ENCODE measurements around the gene PARS2.

The PARS2 gene

DNA sequence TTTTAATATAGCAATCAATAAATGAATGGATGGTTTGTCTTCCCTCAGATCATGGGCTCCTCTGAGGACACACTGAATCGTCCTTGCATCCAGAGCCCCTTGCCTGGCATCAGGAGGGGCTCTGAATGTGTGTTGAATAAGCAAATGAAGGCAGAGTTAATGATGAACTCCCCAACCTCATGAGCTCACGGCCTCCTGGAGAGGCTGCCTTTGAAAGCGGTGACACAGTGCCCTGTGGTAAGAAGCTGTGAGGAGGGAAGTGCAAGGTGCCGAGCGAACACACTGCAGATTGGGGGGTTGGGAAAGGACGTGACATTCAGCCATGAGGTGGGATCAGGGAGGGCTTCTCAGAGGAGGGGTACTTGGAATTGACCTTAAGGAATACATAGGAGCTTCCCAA is 3.2 kb upstream of the PARS2 start:
- DNase-seq, result no peak

DNA sequence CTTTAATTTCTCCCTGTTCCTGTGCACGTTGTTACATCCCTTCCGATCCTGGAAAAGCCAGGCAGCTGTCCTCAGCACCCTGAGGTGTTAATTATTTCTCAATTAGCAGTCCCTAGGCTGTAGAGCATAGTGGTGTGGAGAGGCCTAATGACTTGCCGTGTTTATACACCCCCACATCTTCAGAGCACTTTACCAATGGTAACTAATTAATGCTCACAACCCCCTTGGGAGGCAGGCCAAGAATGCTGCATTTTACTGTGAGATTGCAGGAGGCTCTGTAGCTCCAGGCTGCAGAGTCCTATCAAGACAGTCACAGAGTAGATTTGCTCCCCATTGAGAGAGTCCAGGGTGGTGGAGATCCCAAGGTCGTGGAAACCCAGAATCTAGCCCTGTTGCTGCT is 2.4 kb upstream of the PARS2 start:
- DNase-seq, result no peak

DNA sequence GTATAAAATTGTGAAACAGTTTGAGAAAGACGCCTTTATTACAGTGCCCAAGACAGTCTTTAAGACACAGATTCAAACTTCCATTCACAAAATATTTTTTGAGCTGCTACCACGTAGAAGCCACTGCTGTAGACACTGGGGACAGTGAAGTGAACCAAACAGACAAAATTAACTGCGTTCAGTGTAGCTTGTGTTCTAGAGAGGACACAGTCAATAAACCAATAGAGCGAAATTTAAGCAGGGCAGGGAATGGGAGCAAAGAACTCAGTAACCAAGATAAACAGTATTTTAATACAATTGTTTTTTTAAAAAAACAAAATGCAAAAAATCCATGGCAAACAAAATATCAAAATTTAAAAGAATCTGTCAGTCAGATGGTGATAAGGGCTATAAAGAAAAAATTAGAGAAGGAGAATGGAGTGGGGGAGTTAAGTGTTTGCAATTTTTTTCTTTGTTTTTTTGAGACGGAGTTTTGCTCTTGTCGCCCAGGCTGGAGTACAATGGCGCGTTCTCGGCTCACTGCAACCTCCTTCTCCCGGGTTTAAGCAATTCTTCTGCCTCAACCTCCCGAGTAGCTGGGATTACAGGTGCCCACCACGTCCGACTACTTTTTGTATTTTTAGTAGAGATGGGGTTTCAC is 719 bp upstream of the PARS2 start:
- DNase-seq, result no peak

DNA sequence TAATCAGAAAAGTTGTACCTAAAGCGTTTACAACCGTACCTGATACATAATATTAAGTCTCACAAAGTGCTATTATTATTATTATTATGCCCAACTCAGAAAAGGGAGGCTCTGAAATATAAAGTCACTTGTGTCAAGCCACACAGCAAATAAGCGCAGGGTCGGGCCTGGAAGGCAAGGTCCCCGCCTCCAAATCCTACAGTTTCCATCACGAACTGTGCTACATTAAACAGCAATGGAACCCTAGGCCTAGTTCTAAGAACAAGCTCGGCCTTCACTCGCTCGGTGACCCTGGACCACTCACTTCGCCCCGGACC is 549 bp downstream of the PARS2 start:
- DNase-seq, result no peak

DNA sequence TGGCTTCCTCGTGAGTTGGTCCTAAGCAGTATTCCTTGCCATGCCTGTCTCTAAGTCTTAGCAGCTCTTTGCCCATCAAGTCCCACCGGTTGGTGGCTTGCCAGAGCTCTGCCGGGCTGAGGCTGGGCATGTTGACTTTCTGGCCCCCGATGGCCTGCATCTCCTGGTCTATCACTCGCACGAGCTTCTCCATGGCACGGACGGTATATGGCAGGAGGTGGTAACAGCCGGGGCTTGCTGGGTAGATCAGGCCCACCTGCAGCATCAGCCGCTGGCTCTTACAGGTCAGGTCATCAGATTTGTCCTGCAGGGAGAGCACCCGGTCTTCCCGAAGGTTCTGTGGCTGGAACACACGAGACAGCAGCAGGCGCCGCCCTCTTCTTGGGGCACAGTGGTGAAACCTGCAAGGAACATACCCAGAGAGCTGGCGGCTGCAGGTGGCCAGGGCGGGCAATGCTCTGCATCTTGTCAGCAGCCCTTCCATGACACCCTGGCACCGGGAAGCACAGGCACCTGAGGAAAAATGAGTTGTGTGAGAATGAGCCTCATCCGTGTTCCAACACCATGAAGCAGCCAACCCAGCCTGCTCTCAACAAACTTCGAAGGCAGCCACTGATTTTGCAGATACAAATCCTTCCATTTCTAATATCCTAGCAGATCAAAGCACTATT is 5.5 kb downstream of the PARS2 start:
- DNase-seq, result no peak

DNA sequence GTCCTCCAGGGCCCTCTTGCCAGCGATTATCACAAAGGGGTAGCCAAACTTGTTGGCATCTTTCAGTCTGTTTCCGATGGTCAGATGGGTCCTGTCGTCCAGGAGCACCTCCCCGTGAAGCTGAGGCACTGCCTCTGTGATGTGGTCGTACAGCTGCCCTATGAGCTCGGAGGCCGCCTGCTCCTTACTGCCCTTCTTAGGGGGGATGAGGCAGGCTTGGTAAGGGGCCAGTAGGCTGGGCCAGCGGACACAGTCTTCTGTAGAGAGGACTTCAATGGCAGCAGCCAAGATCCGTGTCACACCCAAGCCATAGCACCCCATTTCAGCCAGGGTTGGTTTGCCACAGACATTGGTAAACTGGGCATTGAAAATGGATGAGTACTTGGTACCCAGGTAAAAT is 6.5 kb downstream of the PARS2 start:
- no peak for DNase-seq

DNA sequence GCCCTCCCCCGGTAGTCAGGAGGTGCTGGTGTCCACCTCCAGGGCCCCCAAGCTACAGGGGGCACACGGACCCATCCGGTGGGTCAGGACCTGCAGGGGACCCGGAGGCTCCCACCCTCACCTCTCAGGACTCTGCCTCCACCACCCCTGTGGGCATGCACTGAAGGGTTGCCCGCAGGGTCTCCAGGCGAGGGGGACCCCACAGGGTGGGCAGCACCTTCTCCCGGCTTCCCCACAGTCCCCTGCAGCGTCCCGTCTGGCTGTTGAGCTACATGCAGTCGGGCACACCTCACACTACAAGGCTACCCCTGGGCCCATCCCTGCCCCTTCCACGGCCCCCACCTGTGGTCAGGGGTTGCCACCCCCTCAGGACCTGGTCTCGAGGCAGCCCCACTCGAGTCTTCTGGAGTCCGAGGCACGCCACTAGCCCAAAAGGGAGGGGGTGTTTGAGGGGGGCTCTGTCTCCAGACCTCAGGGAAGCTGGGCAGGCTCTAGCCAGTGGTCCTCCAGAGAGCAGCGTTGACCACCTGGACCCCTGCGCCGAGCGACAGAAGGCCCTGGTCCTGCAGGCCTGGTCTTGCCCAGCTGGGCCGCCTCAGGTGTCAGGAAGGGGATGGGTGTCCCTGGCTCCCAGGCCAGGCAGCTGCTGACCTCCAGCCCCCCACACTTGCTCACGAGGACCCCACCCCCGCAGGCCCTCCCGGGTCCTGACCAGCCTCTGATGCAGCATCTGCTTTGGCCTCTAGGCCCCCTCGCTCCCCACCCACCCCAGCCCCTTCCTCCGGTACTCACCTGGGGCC is 9.6 kb downstream of the PARS2 start:
- DNase-seq, result no peak

DNA sequence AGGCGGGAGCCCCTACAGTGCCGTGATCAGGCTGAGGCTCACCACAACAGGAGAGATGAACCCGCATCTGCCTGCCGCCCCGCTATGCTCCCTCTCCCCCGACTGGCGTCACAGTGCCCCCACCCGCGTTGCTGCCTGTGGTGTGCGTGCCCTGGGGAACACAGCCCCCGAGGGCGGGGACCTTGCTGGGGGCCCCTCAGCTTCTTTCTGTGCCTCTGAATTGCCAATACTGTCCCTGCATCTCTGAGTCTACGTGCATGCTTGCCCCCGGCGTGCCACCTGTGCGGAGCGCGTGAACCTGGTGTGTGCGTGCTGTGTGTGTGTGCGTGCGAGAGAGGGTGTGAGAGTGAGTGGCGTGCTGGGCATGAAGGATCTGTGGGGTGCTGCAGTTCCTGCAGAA is 10.3 kb downstream of the PARS2 start:
- DNase-seq, result no peak

DNA sequence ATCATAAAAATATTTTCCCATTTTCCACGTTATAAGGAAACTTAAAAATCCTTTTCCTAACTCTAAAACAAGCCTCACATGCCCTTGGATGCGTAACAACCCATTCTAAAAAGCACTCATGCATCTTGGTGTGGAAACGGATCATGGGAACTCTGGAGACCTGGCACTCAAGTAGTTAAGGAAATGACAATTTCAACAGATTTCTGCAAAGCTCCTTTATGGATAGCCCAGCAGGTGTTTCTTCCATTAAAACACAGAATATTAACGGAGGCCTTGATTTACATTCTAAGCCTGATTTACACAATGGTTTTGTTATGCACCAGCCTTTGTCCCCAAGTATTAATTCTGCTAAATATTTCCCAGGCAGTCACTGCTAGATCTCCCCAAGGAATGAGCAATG is 12.9 kb downstream of the PARS2 start:
- DNase-seq, result no peak

DNA sequence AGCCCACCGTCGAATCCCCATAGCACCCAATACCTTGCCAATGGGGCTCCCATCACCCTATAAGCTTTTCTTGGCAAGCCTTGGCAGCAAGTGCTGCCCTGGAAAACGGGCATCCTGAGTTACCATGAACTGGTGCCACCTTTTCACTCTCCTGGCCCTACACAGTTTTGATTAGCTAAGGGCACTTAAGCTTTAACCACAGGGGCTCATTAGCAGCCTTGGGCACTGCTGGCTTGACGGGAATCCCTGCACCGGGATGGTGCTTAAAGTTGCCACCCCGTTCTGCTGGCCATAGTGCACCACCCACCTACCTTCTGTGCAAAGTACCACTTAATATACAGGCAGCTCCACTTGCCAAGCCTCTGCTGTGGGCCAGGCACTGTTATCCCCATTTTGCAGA is 13.7 kb downstream of the PARS2 start:
- DNase-seq, result no peak

DNA sequence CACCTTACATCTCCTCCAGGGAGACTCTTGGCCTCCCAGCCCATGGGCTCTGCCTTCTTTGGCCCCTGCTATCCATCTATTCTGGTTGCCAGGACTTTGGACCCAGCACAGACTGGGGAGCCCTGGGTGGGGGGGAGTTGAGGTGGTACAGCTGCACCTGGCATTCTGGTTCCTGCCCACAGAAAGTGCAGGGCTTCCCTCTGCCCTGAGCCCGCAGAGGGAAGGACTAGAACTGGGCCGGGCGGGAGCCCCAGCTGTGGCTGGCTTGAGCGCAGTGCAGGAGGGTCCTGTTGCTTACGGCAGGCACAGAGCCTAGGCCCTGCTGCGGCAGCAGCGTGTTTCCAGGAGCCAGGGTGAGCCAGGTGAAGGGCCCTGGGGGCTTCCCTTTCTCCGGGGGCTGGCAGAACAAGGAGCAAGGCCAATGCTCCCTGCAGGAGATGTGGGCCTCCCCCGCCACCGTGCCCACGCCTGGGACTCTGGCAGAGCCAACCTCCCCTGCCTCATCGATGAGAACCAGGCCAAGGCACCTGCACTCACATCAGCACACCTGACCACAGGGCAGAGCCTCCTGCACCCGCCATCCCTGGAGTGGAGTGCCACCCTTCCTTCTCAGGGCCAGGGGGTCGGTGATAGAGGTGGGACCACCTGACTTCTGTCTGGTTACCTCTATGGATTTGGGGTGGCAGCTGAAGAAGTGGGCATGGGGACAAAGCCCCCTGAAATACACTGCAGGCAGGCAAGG is 16.1 kb downstream of the PARS2 start:
- DNase-seq, result no peak

DNA sequence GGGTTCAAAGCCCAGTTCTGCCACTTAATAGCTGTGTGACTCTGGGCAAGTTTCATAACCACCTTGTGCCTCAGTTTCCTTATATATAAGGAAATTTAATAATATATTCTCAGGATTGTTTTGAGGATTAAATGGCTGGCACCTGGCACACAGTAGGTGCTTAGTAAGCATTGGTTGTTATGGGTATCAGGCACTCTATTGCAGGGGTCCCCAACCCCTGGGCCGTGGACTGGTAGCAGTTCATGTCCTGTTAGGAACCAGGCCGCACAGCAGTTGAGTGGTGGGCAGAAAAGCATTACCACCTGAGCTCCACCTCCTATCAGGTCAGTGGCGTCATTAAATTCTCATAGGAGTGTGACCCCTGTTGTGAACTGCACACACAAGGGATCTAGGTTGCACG is 18.5 kb downstream of the PARS2 start:
- DNase-seq, result no peak

DNA sequence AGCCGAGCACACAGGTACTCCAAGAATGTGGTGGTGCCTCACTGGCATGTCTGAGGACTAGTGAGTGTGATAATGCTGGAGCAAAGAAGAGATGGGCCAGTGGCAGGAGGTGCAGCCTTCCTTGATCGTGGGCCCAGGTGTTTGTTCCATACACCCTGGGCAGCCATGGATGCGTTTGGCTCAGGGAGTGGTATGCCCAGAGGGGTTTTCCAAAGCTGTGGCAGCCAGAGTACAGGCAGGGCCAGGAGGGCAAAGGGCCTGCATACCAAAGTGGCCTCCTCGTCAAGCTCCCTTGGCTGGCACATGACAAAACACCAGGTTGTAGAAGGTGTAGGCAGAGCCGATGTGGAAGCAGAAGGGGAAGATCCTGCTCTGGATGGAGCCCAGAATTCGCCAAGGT is 19.0 kb downstream of the PARS2 start:
- no peak for DNase-seq

DNA sequence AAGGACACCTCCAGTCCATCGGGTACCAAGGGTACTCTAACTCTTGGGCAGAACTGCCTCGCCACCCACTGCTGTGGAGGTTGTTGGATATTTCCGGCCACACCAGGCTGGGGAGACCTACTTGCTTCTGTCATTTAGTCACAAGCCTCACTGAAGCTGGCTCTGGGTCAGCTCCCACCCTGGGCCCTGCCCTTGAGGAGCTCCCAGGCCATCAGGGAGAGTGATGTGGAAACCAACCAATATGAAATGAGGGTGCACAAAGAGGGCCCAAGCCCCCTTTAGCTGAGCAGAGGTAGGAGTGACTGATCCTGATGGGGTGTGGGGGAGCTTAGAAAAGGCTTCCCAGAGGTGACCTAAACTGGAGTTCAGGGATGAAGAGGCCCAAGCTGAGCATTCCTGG is 19.6 kb downstream of the PARS2 start:
- no peak for DNase-seq

DNA sequence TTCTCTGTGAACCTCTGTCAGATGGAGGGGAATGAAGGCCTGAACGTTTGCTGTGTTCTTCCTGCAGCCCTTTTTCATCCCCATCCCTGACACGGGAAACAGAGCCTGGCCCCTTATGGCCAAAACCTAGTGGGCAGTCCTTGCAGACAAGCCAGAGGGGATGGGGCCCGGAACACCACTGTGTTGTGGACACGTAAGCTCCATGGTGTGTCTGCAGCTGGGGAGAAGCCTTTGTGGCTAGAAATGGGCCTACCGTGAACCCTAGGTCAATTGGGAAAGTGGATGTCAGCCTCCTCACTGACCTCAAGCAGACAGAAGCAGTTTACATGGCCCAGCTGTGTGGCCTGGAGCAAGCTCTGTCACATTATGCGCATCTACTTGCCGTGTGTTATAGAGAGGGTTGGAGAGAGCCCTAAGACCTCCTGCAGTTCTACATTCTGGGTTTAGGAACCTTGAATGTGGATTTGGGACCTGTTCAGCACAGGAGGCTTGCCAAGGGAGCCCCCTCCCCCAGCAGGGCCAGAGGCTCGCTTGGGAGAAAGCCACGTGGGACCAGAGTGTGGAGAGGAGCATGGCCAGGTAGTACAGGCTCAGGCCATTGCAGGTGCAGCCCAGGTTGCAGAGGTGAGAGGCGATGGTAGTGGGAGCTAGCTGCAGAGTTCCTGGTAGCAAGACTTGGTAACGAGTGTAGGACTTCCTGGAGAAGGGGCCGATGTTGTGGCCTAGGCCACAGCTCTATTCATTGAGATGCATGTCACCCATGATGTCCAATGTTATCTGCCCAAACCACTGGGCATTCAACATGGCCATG is 20.7 kb downstream of the PARS2 start:
- DNase-seq, result no peak

DNA sequence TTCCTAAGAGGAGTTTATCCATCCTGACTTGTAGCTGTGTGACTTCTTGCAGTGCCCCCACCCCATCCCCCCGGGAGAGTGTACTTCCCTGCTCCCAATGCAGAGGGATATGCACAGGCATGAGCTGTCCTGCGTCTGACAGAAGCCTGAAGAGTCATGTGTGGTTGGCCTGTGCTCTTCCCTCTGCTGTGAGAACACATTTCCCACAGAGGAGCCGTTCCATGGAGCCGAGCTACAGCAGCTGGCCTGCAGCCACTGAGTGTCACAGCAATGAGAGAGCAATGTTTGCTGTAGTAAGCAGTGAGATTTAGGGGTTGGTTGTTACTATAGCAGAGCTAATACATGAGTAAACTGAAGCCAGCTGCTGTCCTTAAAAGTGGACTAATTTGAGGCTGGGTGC is 22.0 kb downstream of the PARS2 start:
- no peak for DNase-seq

DNA sequence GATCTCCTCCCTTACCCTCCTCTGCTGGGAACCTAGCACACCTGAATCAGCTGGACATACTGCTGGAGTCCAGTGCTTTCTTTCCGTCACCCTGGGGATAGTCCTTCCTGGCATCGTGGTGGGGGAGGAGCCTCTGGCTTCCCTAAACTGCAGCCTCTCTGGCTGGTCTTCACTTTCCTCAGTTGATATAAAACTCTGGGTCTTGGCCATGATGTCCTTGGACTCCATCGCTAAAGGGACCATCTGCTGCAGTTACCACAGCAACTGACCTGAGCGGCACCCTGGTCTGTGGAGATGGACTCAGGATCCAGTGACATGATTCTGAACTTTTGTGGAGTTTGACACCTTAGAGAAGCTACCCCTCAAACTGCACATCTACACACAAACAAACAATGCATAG is 22.8 kb downstream of the PARS2 start:
- DNase-seq, result no peak

DNA sequence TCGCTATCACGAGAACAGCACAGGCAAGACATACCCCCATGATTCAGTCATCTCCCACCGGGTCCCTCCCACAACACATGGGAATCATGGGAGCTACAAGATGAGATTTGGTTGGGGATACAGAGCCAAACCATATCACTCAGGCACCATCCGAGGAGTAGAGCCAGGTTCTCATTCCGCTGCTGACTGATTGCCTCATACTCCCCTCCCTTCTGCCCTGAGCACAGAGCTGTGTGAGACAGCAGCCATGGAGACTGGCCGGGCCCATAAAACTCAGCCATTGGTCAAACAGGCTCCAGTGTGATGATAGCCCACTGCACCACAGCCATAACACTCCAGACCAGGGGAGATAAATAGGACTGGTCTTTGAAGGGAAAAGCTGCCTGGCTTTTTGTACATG is 26.1 kb downstream of the PARS2 start:
- no peak for DNase-seq

DNA sequence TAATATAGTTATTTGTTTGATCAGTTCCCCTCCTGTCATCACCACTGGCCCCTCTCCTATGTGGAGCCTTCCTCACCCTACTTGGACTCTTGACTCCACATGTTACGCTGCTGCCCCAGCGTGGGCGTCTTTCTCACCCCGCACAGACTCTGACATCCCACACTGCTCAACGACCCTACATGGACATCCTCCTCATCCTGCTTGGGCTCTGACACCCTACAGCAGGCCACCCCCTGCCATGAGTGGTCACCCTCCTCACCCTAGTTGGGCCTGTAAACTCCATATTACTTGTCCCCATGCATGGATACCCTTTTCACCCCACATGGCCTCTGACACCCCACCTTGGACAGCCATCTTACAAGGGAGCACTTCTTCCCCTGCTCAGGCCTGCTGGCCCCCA is 27.6 kb downstream of the PARS2 start:
- no peak for DNase-seq

DNA sequence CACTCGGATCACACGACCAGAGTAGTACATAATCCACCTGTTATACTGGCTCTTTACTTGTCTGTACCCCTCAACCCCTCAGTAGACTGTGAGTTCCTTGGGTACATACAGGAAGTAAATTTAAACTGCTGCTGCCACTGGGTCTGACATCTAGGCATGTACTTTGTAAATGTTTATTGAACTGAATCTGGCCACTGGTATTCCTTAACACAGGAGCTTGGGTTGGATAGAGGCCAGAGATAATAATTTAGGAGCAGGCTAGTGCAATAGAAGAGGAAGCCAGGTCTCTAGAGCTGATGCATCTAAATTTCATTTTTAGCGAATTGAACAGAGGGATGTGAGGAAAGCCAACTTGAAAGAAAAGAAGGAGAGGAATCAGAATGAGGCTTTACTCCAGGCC is 36.3 kb downstream of the PARS2 start:
- no peak for DNase-seq

DNA sequence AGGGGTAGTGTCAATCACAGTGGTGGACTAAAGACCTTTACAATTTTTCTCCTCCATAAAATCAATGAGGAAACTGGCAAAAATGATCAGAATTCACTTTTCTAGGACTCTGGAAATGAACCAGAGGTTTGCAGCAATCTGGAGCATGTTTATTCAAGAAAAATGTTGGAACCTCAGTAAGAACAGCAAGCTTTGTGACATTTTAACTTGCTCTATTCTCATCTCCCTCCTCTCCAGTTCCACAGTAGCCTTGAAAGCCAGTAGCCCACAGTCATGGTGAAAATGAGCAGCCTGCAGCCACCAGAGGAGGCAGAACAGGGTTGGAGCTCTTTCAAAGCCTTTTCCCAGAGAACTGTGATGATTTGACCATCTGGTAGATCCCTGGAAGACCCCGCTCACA is 39.6 kb downstream of the PARS2 start:
- DNase-seq, result no peak

DNA sequence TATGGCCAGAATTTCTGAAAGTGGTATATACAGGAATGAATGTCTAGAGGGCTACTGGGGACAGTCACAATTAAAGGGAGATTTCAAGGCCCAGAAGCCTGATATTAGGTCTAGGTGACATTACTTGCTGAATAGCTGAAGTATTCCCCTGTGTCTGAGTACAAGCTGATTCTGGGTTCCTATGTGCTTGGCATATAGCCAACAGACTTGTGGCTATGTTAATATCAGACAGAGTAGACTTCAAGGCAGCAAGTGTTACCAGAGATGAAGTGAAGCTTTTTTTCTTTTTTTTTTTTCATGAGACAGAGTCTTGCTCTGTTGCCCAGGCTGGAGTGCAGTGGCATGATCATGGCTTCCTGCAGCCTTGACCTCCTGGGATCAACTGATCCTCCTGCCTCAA is 40.3 kb downstream of the PARS2 start:
- no peak for DNase-seq

DNA sequence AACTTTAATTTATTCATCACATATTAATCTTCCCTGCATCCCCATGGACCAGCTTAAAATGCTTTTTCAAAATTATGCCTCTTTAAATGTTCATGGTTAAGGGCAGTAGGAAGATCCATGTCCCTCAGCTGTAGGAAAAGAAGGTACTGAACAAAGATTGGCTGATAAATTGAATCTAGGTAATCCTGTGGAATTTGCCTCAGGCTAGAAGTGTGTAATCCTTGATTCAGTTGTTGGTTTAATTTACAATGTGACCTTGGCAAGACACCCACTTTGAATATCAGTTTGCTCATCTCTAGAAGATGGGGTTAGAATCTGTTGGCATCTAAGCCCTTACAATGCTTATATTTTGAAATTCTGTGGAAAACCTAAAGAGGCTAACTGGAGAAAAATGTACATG is 42.6 kb downstream of the PARS2 start:
- no peak for DNase-seq
